Mesothelial cell of epicardium (in vitro differentiated cells): Measurements from ENCODE around the gene MRPL46. TPM values are rescaled to one million over a fixed set of nuclear protein-coding genes. Genes with fewer than 3 reads are reported as not detected.

ENCODE experiments used
- DNase-seq, 2 experiments: peaks; one replicate each; pipeline ENCODE4 v3.0.0; 2021; ENCODE audit warnings: low spot score in 2 of 2; ENCODE audit not compliant: unreplicated experiment in 2 of 2
- H3K27ac Mint-ChIP-seq: 2 replicates; pipeline ENCODE4 v1.8.0; 2021; ENCODE audit warnings: mixed read lengths
- H3K27me3 Mint-ChIP-seq: 2 replicates; pipeline ENCODE4 v1.8.0; 2021; ENCODE audit warnings: low read depth, mixed read lengths
- H3K36me3 Mint-ChIP-seq: 2 replicates; pipeline ENCODE4 v1.8.0; 2021; ENCODE audit warnings: mixed read lengths
- H3K4me1 Mint-ChIP-seq: 2 replicates; pipeline ENCODE4 v1.8.0; 2021; ENCODE audit warnings: mixed read lengths
- H3K4me3 Mint-ChIP-seq: 2 replicates; pipeline ENCODE4 v1.8.0; 2021; ENCODE audit warnings: mild to moderate bottlenecking, moderate library complexity, mixed read lengths
- H3K9me3 Mint-ChIP-seq: 2 replicates; pipeline ENCODE4 v1.8.0; 2021; ENCODE audit warnings: mixed read lengths
- CTCF ChIP-seq: fragments of 200-600 bp; sonication (generic); IDR thresholded peaks from one replicate; pipeline ENCODE4 v1.5.0; 2021; ENCODE audit warnings: antibody characterized with exemption; ENCODE audit not compliant: unreplicated experiment
- total RNA-seq: library from RNA; stranded (reverse); gene quantifications from 3 replicates; pipeline ENCODE4 v1.2.1, GENCODE V29; 2021

MRPL46 gene
- total RNA-seq, 1 donor from 2014 or later, result 18.6 TPM

- Mint-ChIP-seq H3K4me3 (no peak overlapping the region), H3K9me3 (no peaks in the 10 kb centered on the region), H3K27ac (no peak overlapping the region), H3K4me1 (no peaks in the 10 kb centered on the region), H3K36me3 (no peaks in the 10 kb centered on the region), H3K27me3 (peaks cover 92% of the 10 kb centered on the region)
- DNase-seq, result no peak
- TF ChIP-seq CTCF, result no peak
These were observed 38.2 kb downstream of the MRPL46 start for GRCh38 chr15:88428805-88429605.

- no peak for DNase-seq
- Mint-ChIP-seq H3K27ac (no peak overlapping the region), H3K9me3 (no peaks in the 10 kb centered on the region), H3K4me3 (no peak overlapping the region), H3K36me3 (no peaks in the 10 kb centered on the region), H3K4me1 (no peaks in the 10 kb centered on the region), H3K27me3 (peaks cover 93% of the 10 kb centered on the region)
- no peak for TF ChIP-seq CTCF
These were observed 39.1 kb downstream of the MRPL46 start for GRCh38 chr15:88428053-88428452.

- no peak overlapping the region for H3K27ac Mint-ChIP-seq
- no peaks in the 10 kb centered on the region for H3K9me3 Mint-ChIP-seq
- no peak for DNase-seq
- peaks cover 91% of the 10 kb centered on the region for H3K27me3 Mint-ChIP-seq
- H3K4me3 Mint-ChIP-seq, result no peak overlapping the region
- no peaks in the 10 kb centered on the region for H3K4me1 Mint-ChIP-seq
- no peaks in the 10 kb centered on the region for H3K36me3 Mint-ChIP-seq
- TF ChIP-seq CTCF, result no peak
These were observed 40.9 kb downstream of the MRPL46 start for GRCh38 chr15:88426304-88426703.

GRCh38 chr15:88423331-88423730 lies 43.9 kb downstream of the MRPL46 start:
- Mint-ChIP-seq H3K27ac (no peak overlapping the region), H3K9me3 (no peaks in the 10 kb centered on the region), H3K4me3 (no peak overlapping the region), H3K36me3 (no peaks in the 10 kb centered on the region), H3K4me1 (no peaks in the 10 kb centered on the region), H3K27me3 (peaks cover 90% of the 10 kb centered on the region)
- no peak for TF ChIP-seq CTCF
- DNase-seq, result no peak

- no peak for TF ChIP-seq CTCF
- Mint-ChIP-seq H3K27me3 (peaks cover 86% of the 10 kb centered on the region), H3K27ac (no peak overlapping the region), H3K36me3 (no peaks in the 10 kb centered on the region), H3K4me3 (no peak overlapping the region), H3K4me1 (no peaks in the 10 kb centered on the region), H3K9me3 (no peaks in the 10 kb centered on the region)
- no peak for DNase-seq
These were observed 47.4 kb downstream of the MRPL46 start for GRCh38 chr15:88419830-88420229.

Other genes starting within 250 kb of the MRPL46 start
- 1.8 to 2.1 TPM (median 1.8 TPM) in 3 replicates for gene NTRK3, start 210.6 kb downstream of the MRPL46 start, total RNA-seq
- gene MRPS11, start 320 bp upstream of the MRPL46 start, total RNA-seq, result 31.2 to 38.9 TPM (median 33.1 TPM) in 3 replicates
- 13.9 to 14.7 TPM (median 14.4 TPM) in 3 replicates for gene DET1, start 79.3 kb upstream of the MRPL46 start, total RNA-seq
- gene AEN, start 154.0 kb upstream of the MRPL46 start, total RNA-seq, result 33.0 to 34.5 TPM (median 33.0 TPM) in 3 replicates
- 1.7 to 3.4 TPM (median 1.9 TPM) in 3 replicates for gene ISG20, start 171.6 kb upstream of the MRPL46 start, total RNA-seq